ENCODE data around the gene MMADHC.

GRCh38 chr2:149575277-149575676 is 12.3 kb downstream of the MMADHC start:
- TF ChIP-seq CTCF (IDR thresholded peaks at IDR 0.05; ENCODE audit: insufficient read depth, low read length, poor library complexity, severe bottlenecking) (no peak), EZH2phosphoT487 (conservative IDR thresholded peaks at IDR 0.05; ENCODE audit: low read length) (no peak)
